HFFc6 (cell line): ENCODE data around the gene GPRIN3. TPM values are rescaled to one million over a fixed set of nuclear protein-coding genes. Genes with fewer than 3 reads are reported as not detected.

Experiments used
- DNase-seq: peaks from one replicate; pipeline ENCODE4 v3.0.0-alpha.2; 2018
- H3K27ac Mint-ChIP-seq: 2 replicates; pipeline ENCODE4 v1.8.0; 2020; ENCODE audit warnings: mild to moderate bottlenecking, mixed read lengths
- H3K27me3 Mint-ChIP-seq: 2 replicates; pipeline ENCODE4 v1.8.0; 2021; ENCODE audit warnings: mild to moderate bottlenecking, moderate library complexity, mixed read lengths; ENCODE audit not compliant: insufficient read depth
- H3K36me3 Mint-ChIP-seq: 2 replicates; pipeline ENCODE4 v1.8.0; 2021; ENCODE audit warnings: low read depth, mixed read lengths
- H3K4me1 Mint-ChIP-seq: 2 replicates; pipeline ENCODE4 v1.8.0; 2020; ENCODE audit warnings: low read depth, mixed read lengths
- H3K4me3 Mint-ChIP-seq: 2 replicates; pipeline ENCODE4 v1.8.0; 2020; ENCODE audit warnings: mild to moderate bottlenecking, moderate library complexity, mixed read lengths
- H3K9me3 Mint-ChIP-seq: 2 replicates; pipeline ENCODE4 v1.8.0; 2020; ENCODE audit warnings: mild to moderate bottlenecking, mixed read lengths
- total RNA-seq, 6 experiments: library from RNA; stranded (reverse); fragmentation: NEBNext Ultra II Directional; extraction: Animal tissue kit (Norgen Biotek cat#: 25700); gene quantifications; 2 replicates in 1 of 6; 3 replicates in 5 of 6; pipeline ENCODE4 v1.2.3, GENCODE V29; 2021
- TF ChIP-seq, protein P1 (sequence below): fragments of 200-600 bp; sonication (generic); IDR thresholded peaks from 2 replicates; pipeline ENCODE4 v1.5.0; 2021; ENCODE audit warnings: antibody characterized with exemption, mild to moderate bottlenecking

Gene GPRIN3
- total RNA-seq, 6 experiments from 2014 or later = under 0.01 to 0.28 (median 0.04) TPM

DNA sequence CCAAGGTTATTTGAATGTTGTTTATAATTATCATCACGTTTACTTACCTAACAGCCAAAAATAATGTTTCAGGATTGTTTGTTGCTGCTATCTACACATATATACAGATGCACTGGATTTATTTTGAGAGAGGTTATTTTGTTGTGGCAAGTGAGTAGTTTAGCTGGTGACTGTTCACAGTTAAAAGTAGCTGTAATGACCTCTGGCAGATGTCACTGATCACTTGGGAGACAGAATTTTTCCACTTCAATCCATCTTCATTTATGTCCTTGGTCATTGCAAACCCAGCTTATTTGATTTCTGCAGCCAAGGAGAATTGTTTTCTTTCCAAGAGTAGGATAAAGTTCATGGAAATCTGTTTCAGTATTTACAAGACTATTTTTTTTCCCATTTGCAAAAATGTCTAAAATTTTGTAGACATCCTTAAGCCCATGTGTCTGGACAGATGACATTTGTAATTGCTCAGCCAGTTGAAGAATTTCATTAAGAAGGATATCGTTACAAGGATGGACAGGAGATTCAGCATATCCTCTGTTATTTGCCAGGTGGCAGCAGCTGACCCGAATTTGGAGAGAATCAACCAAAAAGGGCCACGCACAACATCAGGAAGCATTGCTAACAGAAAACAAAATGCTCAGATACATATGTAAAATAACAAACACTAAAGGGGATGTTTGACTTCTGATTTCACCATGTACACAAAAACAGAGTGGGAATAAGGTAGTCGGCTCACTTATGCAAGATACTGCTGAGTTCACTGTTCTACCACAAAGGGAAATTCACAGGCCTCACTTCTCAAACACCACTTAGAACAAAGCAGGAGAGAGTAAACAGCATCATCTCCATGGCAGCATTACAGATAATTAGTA lies 64.5 kb downstream of the GPRIN3 start:
- no peak for DNase-seq
- no peak overlapping the region for H3K27ac Mint-ChIP-seq
- H3K36me3 Mint-ChIP-seq = no peaks in the 10 kb centered on the region
- no peaks in the 10 kb centered on the region for H3K4me1 Mint-ChIP-seq
- peaks cover 9% of the 10 kb centered on the region for H3K27me3 Mint-ChIP-seq
- TF ChIP-seq, protein P1, sequence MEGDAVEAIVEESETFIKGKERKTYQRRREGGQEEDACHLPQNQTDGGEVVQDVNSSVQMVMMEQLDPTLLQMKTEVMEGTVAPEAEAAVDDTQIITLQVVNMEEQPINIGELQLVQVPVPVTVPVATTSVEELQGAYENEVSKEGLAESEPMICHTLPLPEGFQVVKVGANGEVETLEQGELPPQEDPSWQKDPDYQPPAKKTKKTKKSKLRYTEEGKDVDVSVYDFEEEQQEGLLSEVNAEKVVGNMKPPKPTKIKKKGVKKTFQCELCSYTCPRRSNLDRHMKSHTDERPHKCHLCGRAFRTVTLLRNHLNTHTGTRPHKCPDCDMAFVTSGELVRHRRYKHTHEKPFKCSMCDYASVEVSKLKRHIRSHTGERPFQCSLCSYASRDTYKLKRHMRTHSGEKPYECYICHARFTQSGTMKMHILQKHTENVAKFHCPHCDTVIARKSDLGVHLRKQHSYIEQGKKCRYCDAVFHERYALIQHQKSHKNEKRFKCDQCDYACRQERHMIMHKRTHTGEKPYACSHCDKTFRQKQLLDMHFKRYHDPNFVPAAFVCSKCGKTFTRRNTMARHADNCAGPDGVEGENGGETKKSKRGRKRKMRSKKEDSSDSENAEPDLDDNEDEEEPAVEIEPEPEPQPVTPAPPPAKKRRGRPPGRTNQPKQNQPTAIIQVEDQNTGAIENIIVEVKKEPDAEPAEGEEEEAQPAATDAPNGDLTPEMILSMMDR = no peak
- H3K4me3 Mint-ChIP-seq = no peak overlapping the region
- no peaks in the 10 kb centered on the region for H3K9me3 Mint-ChIP-seq

DNA sequence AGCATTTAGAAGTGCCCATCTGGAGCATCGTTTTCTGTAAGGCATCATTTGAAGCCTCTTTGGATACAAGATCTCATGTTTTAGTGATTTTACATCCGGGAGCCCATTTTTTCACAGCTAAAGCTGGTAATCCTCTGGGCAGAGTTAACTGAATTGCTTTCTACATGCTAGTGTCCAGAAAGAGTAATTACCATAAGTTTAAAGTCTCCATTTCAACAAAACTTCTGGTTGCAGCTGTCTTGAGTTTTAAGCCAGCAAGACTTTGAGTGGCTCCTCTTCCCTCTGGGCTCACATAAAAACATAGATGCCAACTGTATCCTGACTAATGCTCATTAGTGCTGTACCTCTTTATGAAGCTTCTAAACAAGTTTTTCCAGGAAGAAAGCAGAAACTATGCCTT lies 65.4 kb downstream of the GPRIN3 start:
- H3K36me3 Mint-ChIP-seq = no peaks in the 10 kb centered on the region
- TF ChIP-seq, protein P1 = no peak
- no peak overlapping the region for H3K4me3 Mint-ChIP-seq
- DNase-seq = no peak
- no peaks in the 10 kb centered on the region for H3K4me1 Mint-ChIP-seq
- H3K9me3 Mint-ChIP-seq = no peaks in the 10 kb centered on the region
- peaks cover 4% of the 10 kb centered on the region for H3K27me3 Mint-ChIP-seq
- no peak overlapping the region for H3K27ac Mint-ChIP-seq

DNA sequence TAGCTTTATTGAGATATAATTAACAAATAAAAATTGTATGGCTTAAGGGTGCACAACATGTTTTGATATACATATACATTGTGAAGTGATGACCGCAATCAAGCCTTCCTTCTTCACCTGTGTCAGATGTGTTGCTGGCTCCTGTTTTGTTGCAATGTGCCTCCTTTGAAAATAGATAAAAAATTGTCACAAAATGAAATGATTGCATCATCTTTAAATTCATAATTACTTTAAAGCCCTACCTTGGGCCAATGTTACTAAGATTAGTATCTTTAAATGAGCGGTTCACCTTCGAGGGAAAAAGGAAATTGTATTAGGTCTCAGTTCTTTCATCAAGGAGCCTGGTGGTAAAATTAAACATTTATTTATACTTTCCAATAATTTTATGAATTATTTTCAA lies 77.3 kb downstream of the GPRIN3 start:
- Mint-ChIP-seq H3K27me3 (peaks cover 4% of the 10 kb centered on the region), H3K4me1 (no peaks in the 10 kb centered on the region), H3K9me3 (no peaks in the 10 kb centered on the region), H3K36me3 (no peaks in the 10 kb centered on the region), H3K4me3 (no peak overlapping the region), H3K27ac (no peak overlapping the region)
- TF ChIP-seq, protein P1 = no peak
- no peak for DNase-seq

DNA sequence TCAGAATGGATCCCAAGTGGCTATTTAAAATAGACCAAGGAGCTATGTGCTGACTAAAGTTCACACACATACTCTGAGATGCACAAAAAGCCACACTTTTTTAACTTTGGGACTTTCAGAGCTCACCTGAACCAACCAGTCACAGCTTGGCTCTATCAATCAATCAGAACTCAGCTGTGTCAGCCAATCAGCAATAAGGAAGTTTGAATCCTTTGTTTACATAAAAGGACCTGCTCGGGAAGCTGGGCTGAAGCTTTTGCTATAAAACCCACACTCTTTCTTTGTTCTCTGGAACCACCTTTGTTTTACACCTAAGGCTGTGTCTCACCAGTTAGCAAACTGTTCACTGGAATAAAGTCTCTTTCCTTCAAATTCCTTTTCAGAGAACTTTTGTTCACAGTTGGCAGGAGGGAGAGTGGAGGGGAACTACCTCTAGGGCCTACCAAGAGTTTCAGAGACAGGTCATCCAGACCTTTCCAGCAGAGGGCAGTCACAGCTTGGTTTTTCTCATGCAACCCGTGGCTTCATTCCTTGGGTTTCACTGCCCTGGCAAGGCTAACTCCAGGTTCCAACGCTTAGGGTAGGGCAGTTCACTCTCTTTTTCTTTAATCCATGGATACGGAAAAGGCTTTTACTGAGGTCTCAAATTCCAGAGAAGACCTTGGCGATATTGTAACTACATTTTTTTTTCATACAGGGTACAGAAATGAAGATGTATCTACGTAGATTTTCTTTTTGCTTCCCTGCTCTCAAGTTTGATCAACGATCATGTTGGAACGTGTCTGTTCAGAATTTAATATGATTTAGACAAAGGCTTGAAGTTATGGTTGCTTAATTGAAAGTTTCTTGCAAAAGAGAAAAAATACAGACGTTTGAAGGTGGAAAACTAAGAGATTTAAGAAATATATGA lies 80.7 kb downstream of the GPRIN3 start:
- Mint-ChIP-seq H3K4me1 (no peaks in the 10 kb centered on the region), H3K4me3 (no peak overlapping the region; the same call in 1 of the 2 replicates), H3K27me3 (peaks cover 2% of the 10 kb centered on the region; the same call in 1 of the 2 replicates), H3K27ac (no peak overlapping the region), H3K36me3 (no peaks in the 10 kb centered on the region), H3K9me3 (no peaks in the 10 kb centered on the region)
- TF ChIP-seq, protein P1 = peak; percentile 85
- peak; percentile 59 for DNase-seq

DNA sequence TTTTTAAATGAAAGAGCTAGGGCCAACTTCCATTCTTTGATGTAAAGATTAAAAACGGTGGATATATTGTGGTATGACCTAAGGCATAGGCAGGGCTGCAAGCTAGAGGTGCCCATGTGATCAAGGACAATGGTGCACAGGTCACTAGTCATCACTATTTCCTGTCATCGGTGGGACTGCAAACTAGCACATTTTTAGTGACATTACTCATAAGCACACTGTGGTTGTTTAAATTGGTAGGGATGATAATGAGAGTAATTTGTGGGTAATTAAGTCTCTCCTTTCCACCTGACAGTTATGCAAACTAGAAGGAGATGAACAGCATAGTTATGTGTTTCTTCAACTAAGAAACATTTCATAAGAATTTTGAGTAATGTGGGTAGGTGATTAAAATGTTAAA lies 85.4 kb downstream of the GPRIN3 start:
- Mint-ChIP-seq H3K4me1 (no peaks in the 10 kb centered on the region), H3K4me3 (no peak overlapping the region), H3K9me3 (no peaks in the 10 kb centered on the region), H3K27ac (no peak overlapping the region), H3K36me3 (no peaks in the 10 kb centered on the region), H3K27me3 (peaks cover 6% of the 10 kb centered on the region)
- DNase-seq = no peak
- TF ChIP-seq, protein P1 = no peak
